GM19043 (cell line): ENCODE results near the gene DNAH17.
"Not testable (repeated sequence)": the region's sequence is repeated elsewhere in the genome, so short reads cannot be mapped to it uniquely, and the experiment has no call there.

ENCODE experiments used
- ATAC-seq: cut with Tn5 transposase; IDR thresholded peaks from one replicate; pipeline ENCODE4 v1.9.1; 2021; ENCODE audit warnings: low read depth; ENCODE audit not compliant: unreplicated experiment

The DNAH17 gene

GRCh38 chr17:78528541-78528940 lies 48.7 kb downstream of the DNAH17 start:
- no peak for ATAC-seq

- no peak for ATAC-seq
Observed at GRCh38 chr17:78527345-78527744, 49.9 kb downstream of the DNAH17 start.

- ATAC-seq, result no peak
Observed at GRCh38 chr17:78526231-78527025, 50.8 kb downstream of the DNAH17 start.

- no peak for ATAC-seq
Observed at GRCh38 chr17:78525511-78526160, 51.6 kb downstream of the DNAH17 start.

GRCh38 chr17:78524870-78525510 lies 52.2 kb downstream of the DNAH17 start:
- no peak for ATAC-seq

- ATAC-seq, result no peak
Observed at GRCh38 chr17:78523934-78524655, 53.1 kb downstream of the DNAH17 start.

- no peak for ATAC-seq
Observed at GRCh38 chr17:78522031-78522809, 55.0 kb downstream of the DNAH17 start.

GRCh38 chr17:78517421-78517820 lies 59.8 kb downstream of the DNAH17 start:
- ATAC-seq, result no peak

GRCh38 chr17:78515480-78515879 lies 61.7 kb downstream of the DNAH17 start:
- ATAC-seq, result no peak

GRCh38 chr17:78514521-78514920 lies 62.7 kb downstream of the DNAH17 start:
- ATAC-seq, result no peak

GRCh38 chr17:78512976-78513375 lies 64.2 kb downstream of the DNAH17 start:
- ATAC-seq, result no peak

GRCh38 chr17:78510141-78511075 lies 66.8 kb downstream of the DNAH17 start:
- no peak for ATAC-seq

GRCh38 chr17:78507526-78507925 lies 69.7 kb downstream of the DNAH17 start:
- ATAC-seq, result no peak

GRCh38 chr17:78506454-78507309 lies 70.5 kb downstream of the DNAH17 start:
- ATAC-seq, result no peak

- no peak for ATAC-seq
Observed at GRCh38 chr17:78504156-78504925, 72.9 kb downstream of the DNAH17 start.

- ATAC-seq, result not testable (repeated sequence)
Observed at GRCh38 chr17:78503388-78503787, 73.8 kb downstream of the DNAH17 start.

GRCh38 chr17:78502611-78503148 lies 74.5 kb downstream of the DNAH17 start:
- no peak for ATAC-seq
